HEK293 (cell line): ENCODE results near the gene CYP21A2.

ENCODE experiments used
- CTCF ChIA-PET: fragments of 350-600 bp; formaldehyde crosslinking; extraction: SDS; loops from one replicate; lab custom pipeline; 2021; ENCODE audit warnings: antibody characterized with exemption; lab: Yijun Ruan, JAX
- POLR2A ChIA-PET: fragments of 300-600 bp; formaldehyde crosslinking; extraction: SDS; loops from one replicate; lab custom pipeline; 2020; ENCODE audit warnings: antibody characterized with exemption, inconsistent platforms; lab: Yijun Ruan, JAX
- H3K27ac ChIP-seq: fragments of 200-500 bp; sonication (Bioruptor generic); 2 replicates; pipeline ENCODE4 v1.5.1; 2014; ENCODE audit warnings: low read depth, low read length, control low read depth, inconsistent platforms; ENCODE audit errors: extremely low read depth
- H3K36me3 ChIP-seq, 2 experiments: fragments of 200-500 bp in 1 of 2; sonication (Bioruptor generic) in 1 of 2; 1 replicate in 1 of 2; 2 replicates in 1 of 2; pipeline ENCODE4 v1.5.1; 2014 to 2017; ENCODE audit warnings: inconsistent platforms in 2 of 2, low read length in 2 of 2; ENCODE audit not compliant: control insufficient read depth in 2 of 2, insufficient read depth in 1 of 2
- H3K4me1 ChIP-seq: fragments of 200-500 bp; sonication (Bioruptor generic); 2 replicates; pipeline ENCODE4 v1.5.1; 2014; ENCODE audit warnings: mild to moderate bottlenecking, low read length, inconsistent platforms; ENCODE audit not compliant: control insufficient read depth, insufficient read depth
- H3K4me3 ChIP-seq: 2 replicates; pipeline ENCODE4 v1.5.1; 2011; ENCODE audit warnings: low read depth, mild to moderate bottlenecking, control low read depth, low read length, moderate library complexity
- H3K9me3 ChIP-seq: fragments of 200-500 bp; sonication (Bioruptor generic); 2 replicates; pipeline ENCODE4 v1.5.1; 2014; ENCODE audit warnings: low read depth, low read length, inconsistent platforms; ENCODE audit not compliant: control insufficient read depth, insufficient read depth
- EGR2 ChIP-seq: fragments of 450-650 bp; formaldehyde crosslinking; IDR thresholded peaks from 2 replicates; pipeline ENCODE4 v1.5.1; 2016; ENCODE audit warnings: low read depth, missing biosample characterization, missing genetic modification characterization
- OVOL3 ChIP-seq: fragments of 450-650 bp; formaldehyde crosslinking; IDR thresholded peaks from 2 replicates; pipeline ENCODE4 v1.5.1; 2016; ENCODE audit warnings: missing biosample characterization, missing genetic modification characterization
- PRDM1 ChIP-seq: fragments of 450-650 bp; formaldehyde crosslinking; IDR thresholded peaks from 2 replicates; pipeline ENCODE4; 2016; ENCODE audit warnings: missing biosample characterization, missing genetic modification characterization
- RBAK ChIP-seq: fragments of 450-650 bp; formaldehyde crosslinking; IDR thresholded peaks from 2 replicates; pipeline ENCODE4 v1.5.1; 2016; ENCODE audit warnings: missing biosample characterization, missing genetic modification characterization
- ZBTB7A ChIP-seq: fragments of 450-650 bp; formaldehyde crosslinking; IDR thresholded peaks from 2 replicates; pipeline ENCODE4 v1.5.1; 2016; ENCODE audit warnings: low read depth, missing biosample characterization, missing genetic modification characterization
- ZFP3 ChIP-seq: fragments of 450-650 bp; formaldehyde crosslinking; IDR thresholded peaks from 2 replicates; pipeline ENCODE4 v1.5.1; 2016; ENCODE audit warnings: low read depth, missing biosample characterization, missing genetic modification characterization
- ZFP41 ChIP-seq: fragments of 450-650 bp; formaldehyde crosslinking; IDR thresholded peaks from 2 replicates; pipeline ENCODE4 v1.5.1; 2016; ENCODE audit warnings: missing biosample characterization, missing genetic modification characterization, borderline replicate concordance
- ZNF248 ChIP-seq: fragments of 450-650 bp; formaldehyde crosslinking; IDR thresholded peaks from 2 replicates; pipeline ENCODE4 v1.5.1; 2017; ENCODE audit warnings: missing biosample characterization, missing genetic modification characterization
- ZNF302 ChIP-seq: fragments of 450-650 bp; formaldehyde crosslinking; IDR thresholded peaks from 2 replicates; pipeline ENCODE4 v1.5.1; 2016; ENCODE audit warnings: missing biosample characterization, missing genetic modification characterization, low read depth
- ZNF311 ChIP-seq: fragments of 450-650 bp; formaldehyde crosslinking; IDR thresholded peaks from 2 replicates; pipeline ENCODE4 v1.5.1; 2017; ENCODE audit warnings: missing biosample characterization, missing genetic modification characterization, borderline replicate concordance
- ZNF335 ChIP-seq: fragments of 450-650 bp; formaldehyde crosslinking; conservative IDR thresholded peaks from 2 replicates; pipeline ENCODE4 v1.5.1; 2016; ENCODE audit warnings: missing biosample characterization, missing genetic modification characterization
- ZNF37A ChIP-seq: fragments of 450-650 bp; IDR thresholded peaks from 2 replicates; pipeline ENCODE4 v1.5.1; 2018; ENCODE audit warnings: missing biosample characterization, missing genetic modification characterization
- ZNF423 ChIP-seq: fragments of 450-650 bp; formaldehyde crosslinking; IDR thresholded peaks from 2 replicates; pipeline ENCODE4 v1.5.1; 2016; ENCODE audit warnings: missing biosample characterization, missing genetic modification characterization
- ZSCAN23 ChIP-seq: fragments of 450-650 bp; formaldehyde crosslinking; IDR thresholded peaks from 2 replicates; pipeline ENCODE4 v1.5.1; 2016; ENCODE audit warnings: missing biosample characterization, missing genetic modification characterization
- TF ChIP-seq, protein P1 (sequence below): fragments of 450-650 bp; formaldehyde crosslinking; IDR thresholded peaks from 2 replicates; pipeline ENCODE4 v1.5.1; 2016; ENCODE audit warnings: missing biosample characterization, missing genetic modification characterization
- TF ChIP-seq, protein P2 (sequence below): IDR thresholded peaks from 2 replicates; pipeline ENCODE4 v1.6.1; 2011; ENCODE audit warnings: mild to moderate bottlenecking, low read depth, low read length, borderline replicate concordance
- TF ChIP-seq, protein P3 (sequence below): fragments of 450-650 bp; formaldehyde crosslinking; IDR thresholded peaks from 2 replicates; pipeline ENCODE4 v1.5.1; 2017; ENCODE audit warnings: missing biosample characterization, missing genetic modification characterization
- TF ChIP-seq, protein P4 (sequence below): fragments of 450-650 bp; formaldehyde crosslinking; IDR thresholded peaks from 2 replicates; pipeline ENCODE4 v1.5.1; 2016; ENCODE audit warnings: missing biosample characterization, missing genetic modification characterization, borderline replicate concordance
- TF ChIP-seq, protein P5 (sequence below): fragments of 450-650 bp; formaldehyde crosslinking; IDR thresholded peaks from 2 replicates; pipeline ENCODE4 v1.5.1; 2016; ENCODE audit warnings: missing biosample characterization, missing genetic modification characterization

The CYP21A2 gene

DNA sequence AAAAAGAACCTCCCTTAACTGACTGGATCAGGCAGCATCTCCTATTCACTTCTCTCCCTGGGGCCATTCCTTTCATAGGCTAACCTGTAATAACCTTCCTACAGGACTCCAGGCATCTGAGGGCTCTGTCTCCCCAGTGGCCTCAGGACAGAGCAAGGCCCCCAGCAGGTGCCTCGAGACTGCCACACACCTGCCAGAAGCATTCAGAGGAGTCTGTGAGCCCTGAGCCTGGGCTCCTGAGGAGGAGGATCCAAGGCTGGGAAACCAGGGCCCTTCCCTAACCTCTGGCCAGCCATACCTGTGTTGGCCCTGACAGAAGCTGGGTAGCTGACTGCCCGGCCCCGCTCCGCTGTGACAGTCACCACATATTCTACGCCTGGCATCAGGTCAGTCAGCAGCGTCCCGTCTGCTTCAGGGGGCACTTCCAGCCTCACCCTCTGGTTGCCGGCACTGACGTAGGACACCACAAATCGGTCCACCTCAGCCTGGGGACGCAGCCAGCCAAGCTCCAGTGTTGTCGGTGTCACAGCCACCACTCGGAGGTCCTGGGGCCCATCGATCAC lies 50.4 kb downstream of the CYP21A2 start:
- Histone ChIP-seq H3K4me1 (peaks cover 10% of the 10 kb centered on the region), H3K4me3 (no peak overlapping the region), H3K27ac (no peak overlapping the region), H3K9me3 (no peaks in the 10 kb centered on the region), H3K36me3 (no peaks in the 10 kb centered on the region)
- TF ChIP-seq, protein P1, sequence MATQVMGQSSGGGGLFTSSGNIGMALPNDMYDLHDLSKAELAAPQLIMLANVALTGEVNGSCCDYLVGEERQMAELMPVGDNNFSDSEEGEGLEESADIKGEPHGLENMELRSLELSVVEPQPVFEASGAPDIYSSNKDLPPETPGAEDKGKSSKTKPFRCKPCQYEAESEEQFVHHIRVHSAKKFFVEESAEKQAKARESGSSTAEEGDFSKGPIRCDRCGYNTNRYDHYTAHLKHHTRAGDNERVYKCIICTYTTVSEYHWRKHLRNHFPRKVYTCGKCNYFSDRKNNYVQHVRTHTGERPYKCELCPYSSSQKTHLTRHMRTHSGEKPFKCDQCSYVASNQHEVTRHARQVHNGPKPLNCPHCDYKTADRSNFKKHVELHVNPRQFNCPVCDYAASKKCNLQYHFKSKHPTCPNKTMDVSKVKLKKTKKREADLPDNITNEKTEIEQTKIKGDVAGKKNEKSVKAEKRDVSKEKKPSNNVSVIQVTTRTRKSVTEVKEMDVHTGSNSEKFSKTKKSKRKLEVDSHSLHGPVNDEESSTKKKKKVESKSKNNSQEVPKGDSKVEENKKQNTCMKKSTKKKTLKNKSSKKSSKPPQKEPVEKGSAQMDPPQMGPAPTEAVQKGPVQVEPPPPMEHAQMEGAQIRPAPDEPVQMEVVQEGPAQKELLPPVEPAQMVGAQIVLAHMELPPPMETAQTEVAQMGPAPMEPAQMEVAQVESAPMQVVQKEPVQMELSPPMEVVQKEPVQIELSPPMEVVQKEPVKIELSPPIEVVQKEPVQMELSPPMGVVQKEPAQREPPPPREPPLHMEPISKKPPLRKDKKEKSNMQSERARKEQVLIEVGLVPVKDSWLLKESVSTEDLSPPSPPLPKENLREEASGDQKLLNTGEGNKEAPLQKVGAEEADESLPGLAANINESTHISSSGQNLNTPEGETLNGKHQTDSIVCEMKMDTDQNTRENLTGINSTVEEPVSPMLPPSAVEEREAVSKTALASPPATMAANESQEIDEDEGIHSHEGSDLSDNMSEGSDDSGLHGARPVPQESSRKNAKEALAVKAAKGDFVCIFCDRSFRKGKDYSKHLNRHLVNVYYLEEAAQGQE (tag by site-specific recombination) = no peak
- TF ChIP-seq ZNF335 (no peak), ZNF423 (no peak), ZSCAN23 (tag by site-specific recombination) (no peak), PRDM1 (tag by site-specific recombination) (no peak), ZBTB7A (tag by site-specific recombination) (no peak), ZFP41 (no peak)
- TF ChIP-seq, protein P2, sequence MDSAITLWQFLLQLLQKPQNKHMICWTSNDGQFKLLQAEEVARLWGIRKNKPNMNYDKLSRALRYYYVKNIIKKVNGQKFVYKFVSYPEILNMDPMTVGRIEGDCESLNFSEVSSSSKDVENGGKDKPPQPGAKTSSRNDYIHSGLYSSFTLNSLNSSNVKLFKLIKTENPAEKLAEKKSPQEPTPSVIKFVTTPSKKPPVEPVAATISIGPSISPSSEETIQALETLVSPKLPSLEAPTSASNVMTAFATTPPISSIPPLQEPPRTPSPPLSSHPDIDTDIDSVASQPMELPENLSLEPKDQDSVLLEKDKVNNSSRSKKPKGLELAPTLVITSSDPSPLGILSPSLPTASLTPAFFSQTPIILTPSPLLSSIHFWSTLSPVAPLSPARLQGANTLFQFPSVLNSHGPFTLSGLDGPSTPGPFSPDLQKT = no peak
- TF ChIP-seq, protein P3, sequence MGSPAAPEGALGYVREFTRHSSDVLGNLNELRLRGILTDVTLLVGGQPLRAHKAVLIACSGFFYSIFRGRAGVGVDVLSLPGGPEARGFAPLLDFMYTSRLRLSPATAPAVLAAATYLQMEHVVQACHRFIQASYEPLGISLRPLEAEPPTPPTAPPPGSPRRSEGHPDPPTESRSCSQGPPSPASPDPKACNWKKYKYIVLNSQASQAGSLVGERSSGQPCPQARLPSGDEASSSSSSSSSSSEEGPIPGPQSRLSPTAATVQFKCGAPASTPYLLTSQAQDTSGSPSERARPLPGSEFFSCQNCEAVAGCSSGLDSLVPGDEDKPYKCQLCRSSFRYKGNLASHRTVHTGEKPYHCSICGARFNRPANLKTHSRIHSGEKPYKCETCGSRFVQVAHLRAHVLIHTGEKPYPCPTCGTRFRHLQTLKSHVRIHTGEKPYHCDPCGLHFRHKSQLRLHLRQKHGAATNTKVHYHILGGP (tag by site-specific recombination) = no peak
- ChIA-PET POLR2A (interaction anchor here (0.5 kb wide), 1 partner anchor 159 kb away, joined by 3 read pairs; no protein-coding TSS in a partner anchor), CTCF (interaction anchor here (0.7 to 1.3 kb wide), 4 partner anchors 9 to 542 kb away, joined by 3 read pairs; partner anchors contain the start of gene ATP6V1G2)

DNA sequence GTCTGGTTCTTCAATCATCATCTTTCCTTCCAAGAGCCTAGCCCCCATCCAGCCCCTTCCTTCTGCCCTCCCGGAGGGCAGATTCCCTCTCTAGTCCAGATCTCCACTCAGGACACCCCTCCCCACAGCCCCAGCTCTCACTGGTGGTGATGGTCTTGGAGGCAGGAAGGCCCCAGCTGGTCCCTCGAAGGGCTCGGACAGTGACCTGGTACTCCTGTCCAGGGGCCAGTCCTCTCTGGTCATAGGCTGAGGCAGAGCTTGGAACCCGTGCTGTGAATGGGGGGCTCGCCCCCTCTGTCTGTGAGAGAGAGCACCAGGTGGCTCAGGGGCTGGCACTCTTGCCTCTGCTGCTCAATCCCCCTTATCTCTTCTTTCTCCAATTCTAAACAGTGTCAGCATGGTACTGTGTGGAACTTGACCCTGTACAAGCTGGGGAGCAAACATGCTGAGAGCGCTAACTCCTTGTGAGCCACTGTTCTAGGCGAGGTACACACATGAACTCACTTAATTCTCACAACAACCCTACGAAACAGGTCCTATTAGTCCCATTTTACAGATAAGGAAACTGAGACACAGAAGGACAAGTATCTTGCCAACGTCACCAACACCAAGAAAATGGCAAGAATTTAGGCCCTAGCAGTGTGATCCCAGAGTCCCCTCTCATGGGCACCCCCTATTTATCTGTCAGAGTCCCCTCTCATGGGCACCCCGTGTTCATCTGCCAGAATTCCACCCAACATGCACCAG lies 51.0 kb downstream of the CYP21A2 start:
- Histone ChIP-seq H3K27ac (no peak overlapping the region), H3K9me3 (no peaks in the 10 kb centered on the region), H3K4me3 (no peak overlapping the region), H3K36me3 (no peaks in the 10 kb centered on the region), H3K4me1 (peaks cover 11% of the 10 kb centered on the region)
- CTCF ChIA-PET = interaction anchor here (0.7 to 1.3 kb wide), 5 partner anchors 10 to 491 kb away, joined by 3 to 5 read pairs (median 3); no protein-coding TSS in a partner anchor
- TF ChIP-seq OVOL3 (tag by site-specific recombination) (no peak), EGR2 (tag by site-specific recombination) (no peak), ZFP3 (tag by site-specific recombination) (no peak), ZNF248 (no peak), ZNF302 (no peak), ZNF311 (tag by site-specific recombination) (no peak), ZNF335 (no peak), ZNF37A (tag by site-specific recombination) (no peak), RBAK (no peak)
- TF ChIP-seq, protein P4, sequence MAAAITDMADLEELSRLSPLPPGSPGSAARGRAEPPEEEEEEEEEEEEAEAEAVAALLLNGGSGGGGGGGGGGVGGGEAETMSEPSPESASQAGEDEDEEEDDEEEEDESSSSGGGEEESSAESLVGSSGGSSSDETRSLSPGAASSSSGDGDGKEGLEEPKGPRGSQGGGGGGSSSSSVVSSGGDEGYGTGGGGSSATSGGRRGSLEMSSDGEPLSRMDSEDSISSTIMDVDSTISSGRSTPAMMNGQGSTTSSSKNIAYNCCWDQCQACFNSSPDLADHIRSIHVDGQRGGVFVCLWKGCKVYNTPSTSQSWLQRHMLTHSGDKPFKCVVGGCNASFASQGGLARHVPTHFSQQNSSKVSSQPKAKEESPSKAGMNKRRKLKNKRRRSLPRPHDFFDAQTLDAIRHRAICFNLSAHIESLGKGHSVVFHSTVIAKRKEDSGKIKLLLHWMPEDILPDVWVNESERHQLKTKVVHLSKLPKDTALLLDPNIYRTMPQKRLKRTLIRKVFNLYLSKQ (tag by site-specific recombination) = no peak
- TF ChIP-seq, protein P5, sequence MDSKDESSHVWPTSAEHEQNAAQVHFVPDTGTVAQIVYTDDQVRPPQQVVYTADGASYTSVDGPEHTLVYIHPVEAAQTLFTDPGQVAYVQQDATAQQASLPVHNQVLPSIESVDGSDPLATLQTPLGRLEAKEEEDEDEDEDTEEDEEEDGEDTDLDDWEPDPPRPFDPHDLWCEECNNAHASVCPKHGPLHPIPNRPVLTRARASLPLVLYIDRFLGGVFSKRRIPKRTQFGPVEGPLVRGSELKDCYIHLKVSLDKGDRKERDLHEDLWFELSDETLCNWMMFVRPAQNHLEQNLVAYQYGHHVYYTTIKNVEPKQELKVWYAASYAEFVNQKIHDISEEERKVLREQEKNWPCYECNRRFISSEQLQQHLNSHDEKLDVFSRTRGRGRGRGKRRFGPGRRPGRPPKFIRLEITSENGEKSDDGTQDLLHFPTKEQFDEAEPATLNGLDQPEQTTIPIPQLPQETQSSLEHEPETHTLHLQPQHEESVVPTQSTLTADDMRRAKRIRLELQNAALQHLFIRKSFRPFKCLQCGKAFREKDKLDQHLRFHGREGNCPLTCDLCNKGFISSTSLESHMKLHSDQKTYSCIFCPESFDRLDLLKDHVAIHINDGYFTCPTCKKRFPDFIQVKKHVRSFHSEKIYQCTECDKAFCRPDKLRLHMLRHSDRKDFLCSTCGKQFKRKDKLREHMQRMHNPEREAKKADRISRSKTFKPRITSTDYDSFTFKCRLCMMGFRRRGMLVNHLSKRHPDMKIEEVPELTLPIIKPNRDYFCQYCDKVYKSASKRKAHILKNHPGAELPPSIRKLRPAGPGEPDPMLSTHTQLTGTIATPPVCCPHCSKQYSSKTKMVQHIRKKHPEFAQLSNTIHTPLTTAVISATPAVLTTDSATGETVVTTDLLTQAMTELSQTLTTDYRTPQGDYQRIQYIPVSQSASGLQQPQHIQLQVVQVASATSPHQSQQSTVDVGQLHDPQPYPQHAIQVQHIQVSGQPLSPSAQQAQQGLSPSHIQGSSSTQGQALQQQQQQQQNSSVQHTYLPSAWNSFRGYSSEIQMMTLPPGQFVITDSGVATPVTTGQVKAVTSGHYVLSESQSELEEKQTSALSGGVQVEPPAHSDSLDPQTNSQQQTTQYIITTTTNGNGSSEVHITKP (tag by site-specific recombination) = no peak
- POLR2A ChIA-PET = no interaction called here
